ENCODE data around the gene DHX8.

DNA sequence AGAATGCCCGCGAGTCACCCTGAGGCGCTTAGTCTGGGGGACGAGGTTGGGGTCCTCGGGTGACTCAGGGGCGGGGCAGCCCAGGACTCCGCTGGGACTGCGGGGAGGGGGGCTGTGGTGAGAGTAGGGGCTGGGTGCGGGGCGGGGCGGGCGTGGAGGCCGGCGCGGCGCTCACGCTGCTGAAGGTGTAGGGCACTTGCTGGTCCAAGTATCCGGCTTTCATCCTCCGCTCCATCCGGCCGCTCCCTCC lies 61.5 kb downstream of the DHX8 start:
- TF ChIP-seq, protein P1, sequence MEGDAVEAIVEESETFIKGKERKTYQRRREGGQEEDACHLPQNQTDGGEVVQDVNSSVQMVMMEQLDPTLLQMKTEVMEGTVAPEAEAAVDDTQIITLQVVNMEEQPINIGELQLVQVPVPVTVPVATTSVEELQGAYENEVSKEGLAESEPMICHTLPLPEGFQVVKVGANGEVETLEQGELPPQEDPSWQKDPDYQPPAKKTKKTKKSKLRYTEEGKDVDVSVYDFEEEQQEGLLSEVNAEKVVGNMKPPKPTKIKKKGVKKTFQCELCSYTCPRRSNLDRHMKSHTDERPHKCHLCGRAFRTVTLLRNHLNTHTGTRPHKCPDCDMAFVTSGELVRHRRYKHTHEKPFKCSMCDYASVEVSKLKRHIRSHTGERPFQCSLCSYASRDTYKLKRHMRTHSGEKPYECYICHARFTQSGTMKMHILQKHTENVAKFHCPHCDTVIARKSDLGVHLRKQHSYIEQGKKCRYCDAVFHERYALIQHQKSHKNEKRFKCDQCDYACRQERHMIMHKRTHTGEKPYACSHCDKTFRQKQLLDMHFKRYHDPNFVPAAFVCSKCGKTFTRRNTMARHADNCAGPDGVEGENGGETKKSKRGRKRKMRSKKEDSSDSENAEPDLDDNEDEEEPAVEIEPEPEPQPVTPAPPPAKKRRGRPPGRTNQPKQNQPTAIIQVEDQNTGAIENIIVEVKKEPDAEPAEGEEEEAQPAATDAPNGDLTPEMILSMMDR (IDR thresholded peaks at IDR 0.05; ENCODE audit: low read depth, low read length, poor library complexity, severe bottlenecking) = no peak
- no peak for TF ChIP-seq EZH2phosphoT487 (IDR thresholded peaks at IDR 0.05; ENCODE audit: borderline replicate concordance, low read length)
